HL-60 (cell line): ENCODE data around the gene CCDC85B.
A peak's percentile ranks its signal among the peaks of the same experiment; 100 is the strongest.

Source experiments
- CTCF ChIP-seq: IDR thresholded peaks from one replicate; pipeline ENCODE4 v1.5.1; 2011; ENCODE audit warnings: low read length, control low read depth, inconsistent platforms; ENCODE audit not compliant: insufficient read depth
- POLR2AphosphoS5 ChIP-seq: IDR thresholded peaks from 2 replicates; pipeline ENCODE4 v1.6.1; 2012; ENCODE audit warnings: low read depth

- no peak for TF ChIP-seq CTCF
- peak; percentile 24; the same call in 1 of the 2 replicates for TF ChIP-seq POLR2AphosphoS5
These were observed 20.7 kb upstream of the CCDC85B start for GRCh38 chr11:65869643-65870306.
